Activated naive CD4-positive, alpha-beta T cell treated with anti-CD3 and anti-CD28 coated beads, Interleukin-2, amount 50 U/mL, for 16 hours (primary cell): ENCODE data around the gene DIAPH1.

Source experiments
- DNase-seq: peaks from one replicate; pipeline ENCODE4 v3.0.0-alpha.2; 2020

The DIAPH1 gene

GRCh38 chr5:141476132-141476911, 142.5 kb downstream of the DIAPH1 start:
- no peak for DNase-seq

DNA sequence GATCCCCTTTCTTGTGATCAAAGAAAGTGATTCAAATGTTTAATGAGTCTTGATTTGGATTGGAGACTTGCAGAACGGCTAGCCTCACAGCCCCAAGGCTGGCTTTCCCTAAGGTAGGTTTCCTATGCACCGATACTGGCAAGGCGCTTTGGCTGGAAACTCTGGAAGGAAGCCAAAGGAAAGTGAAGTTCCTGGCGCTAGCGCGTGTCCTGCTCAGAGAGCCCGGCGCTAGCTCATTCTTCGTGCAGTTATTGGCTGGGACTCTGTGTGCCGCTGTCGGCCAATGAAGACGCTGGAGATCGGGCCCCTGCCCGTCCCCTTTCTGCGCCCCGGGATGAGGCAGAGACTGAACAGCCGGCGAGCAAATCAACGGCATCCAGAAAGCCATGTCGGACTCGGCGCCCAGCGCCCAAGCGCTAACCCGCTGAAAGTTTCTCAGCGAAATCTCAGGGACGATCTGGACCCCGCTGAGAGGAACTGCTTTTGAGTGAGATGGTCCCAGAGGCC, 143.1 kb downstream of the DIAPH1 start, which contains the start of gene PCDHGC3:
Gene PCDHGC3 (plus strand): TSS at position 342 of the 507 bp plus-strand sequence. CDS start 151 bp downstream, at position 493.
- peak; percentile 52 for DNase-seq

DNA sequence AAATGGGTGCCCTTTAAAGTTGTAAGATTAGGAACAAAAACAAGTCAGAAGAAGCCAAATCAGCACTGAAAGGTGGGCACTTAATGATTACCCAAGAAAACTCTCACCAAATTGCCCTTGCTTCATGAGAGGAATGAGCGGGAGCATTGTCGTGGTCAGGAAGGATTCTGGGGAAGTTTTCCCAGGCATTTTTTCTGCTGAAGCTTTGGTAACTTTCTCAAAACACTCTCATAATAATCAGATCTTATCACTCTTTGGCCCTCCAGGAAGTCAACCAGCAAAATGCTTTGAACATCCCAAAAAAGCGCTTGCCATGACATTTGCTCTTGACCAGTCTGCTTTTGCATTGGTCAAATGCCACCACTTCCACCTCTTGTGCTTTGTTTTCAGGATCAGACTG, 153.4 kb downstream of the DIAPH1 start:
- no peak for DNase-seq
